ENCODE results near the gene KRTAP10-3.

KRTAP10-3 gene

GRCh38 chr21:44569861-44570517 is 11.4 kb upstream of the KRTAP10-3 start:
- TF ChIP-seq POLR2AphosphoS5 (IDR thresholded peaks at IDR 0.05; ENCODE audit: low read depth) (no peak), GABPA (IDR thresholded peaks at IDR 0.05; ENCODE audit: low read depth) (no peak), SPI1 (IDR thresholded peaks at IDR 0.05; ENCODE audit: borderline replicate concordance, low read depth) (no peak), CTCF (IDR thresholded peaks at IDR 0.05; ENCODE audit: insufficient read depth, low read length) (no peak)
- TF ChIP-seq, protein P1, sequence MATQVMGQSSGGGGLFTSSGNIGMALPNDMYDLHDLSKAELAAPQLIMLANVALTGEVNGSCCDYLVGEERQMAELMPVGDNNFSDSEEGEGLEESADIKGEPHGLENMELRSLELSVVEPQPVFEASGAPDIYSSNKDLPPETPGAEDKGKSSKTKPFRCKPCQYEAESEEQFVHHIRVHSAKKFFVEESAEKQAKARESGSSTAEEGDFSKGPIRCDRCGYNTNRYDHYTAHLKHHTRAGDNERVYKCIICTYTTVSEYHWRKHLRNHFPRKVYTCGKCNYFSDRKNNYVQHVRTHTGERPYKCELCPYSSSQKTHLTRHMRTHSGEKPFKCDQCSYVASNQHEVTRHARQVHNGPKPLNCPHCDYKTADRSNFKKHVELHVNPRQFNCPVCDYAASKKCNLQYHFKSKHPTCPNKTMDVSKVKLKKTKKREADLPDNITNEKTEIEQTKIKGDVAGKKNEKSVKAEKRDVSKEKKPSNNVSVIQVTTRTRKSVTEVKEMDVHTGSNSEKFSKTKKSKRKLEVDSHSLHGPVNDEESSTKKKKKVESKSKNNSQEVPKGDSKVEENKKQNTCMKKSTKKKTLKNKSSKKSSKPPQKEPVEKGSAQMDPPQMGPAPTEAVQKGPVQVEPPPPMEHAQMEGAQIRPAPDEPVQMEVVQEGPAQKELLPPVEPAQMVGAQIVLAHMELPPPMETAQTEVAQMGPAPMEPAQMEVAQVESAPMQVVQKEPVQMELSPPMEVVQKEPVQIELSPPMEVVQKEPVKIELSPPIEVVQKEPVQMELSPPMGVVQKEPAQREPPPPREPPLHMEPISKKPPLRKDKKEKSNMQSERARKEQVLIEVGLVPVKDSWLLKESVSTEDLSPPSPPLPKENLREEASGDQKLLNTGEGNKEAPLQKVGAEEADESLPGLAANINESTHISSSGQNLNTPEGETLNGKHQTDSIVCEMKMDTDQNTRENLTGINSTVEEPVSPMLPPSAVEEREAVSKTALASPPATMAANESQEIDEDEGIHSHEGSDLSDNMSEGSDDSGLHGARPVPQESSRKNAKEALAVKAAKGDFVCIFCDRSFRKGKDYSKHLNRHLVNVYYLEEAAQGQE (IDR thresholded peaks at IDR 0.05; ENCODE audit: insufficient replicate concordance, low read depth) = no peak
- Histone ChIP-seq H3K4me3 (replicated peaks; ENCODE audit: insufficient read depth, low read length) (no peak overlapping the region), H3K27ac (replicated peaks) (no peak overlapping the region), H3K27me3 (ENCODE audit: insufficient read depth, poor library complexity, severe bottlenecking) (no peaks in the 10 kb centered on the region)
- DNase-seq (ENCODE audit: low read depth in 1 of 2, low spot score in 1 of 2) = no peak

DNA sequence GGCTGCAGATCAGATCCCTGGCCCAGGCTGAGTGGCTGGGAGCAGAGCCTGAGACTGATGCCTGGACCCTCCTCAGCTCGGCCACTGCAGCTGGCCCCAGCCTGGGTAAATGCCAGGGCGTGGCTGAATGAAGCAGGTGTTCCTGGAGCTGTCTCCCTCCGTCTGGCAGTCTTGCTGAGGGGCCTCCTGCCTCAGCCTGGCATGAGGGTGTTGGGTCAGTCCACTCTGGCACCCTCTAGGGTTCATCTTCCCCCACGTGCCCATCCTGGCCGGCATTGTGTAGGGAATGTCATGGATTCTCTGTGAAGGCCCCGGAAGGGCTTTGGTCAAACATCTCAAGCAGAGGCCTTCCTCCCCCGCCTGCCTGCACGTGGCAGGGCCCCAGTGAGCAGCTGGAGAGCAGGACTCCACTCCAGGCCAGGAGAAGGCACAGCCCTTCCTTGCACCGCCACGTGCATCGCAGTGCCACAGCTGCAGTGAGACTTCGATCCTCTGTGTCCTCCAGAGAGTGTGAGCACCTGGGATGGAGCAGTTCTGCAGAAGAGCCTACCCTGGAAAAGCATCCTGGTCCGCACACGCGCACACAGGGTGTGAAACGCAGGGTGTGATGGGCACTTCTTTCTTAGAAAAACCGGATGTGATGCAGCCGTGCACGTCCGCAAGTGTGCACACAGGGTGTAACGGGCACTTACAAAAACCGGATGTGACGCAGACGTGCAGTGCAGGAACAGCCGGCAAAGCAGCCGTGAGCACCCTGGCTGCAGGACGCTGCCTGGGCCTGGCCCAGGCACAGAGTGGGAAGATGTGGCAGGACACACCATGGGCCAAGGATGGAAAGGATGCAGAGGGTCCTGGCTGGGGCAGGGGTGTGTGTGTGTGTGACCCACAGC is 10.3 kb upstream of the KRTAP10-3 start:
- TF ChIP-seq CTCF (IDR thresholded peaks at IDR 0.05; ENCODE audit: insufficient read depth, low read length) = no peak
- no peak for TF ChIP-seq GABPA (IDR thresholded peaks at IDR 0.05; ENCODE audit: low read depth)
- TF ChIP-seq SPI1 (IDR thresholded peaks at IDR 0.05; ENCODE audit: borderline replicate concordance, low read depth) = no peak
- TF ChIP-seq, protein P1 (IDR thresholded peaks at IDR 0.05; ENCODE audit: insufficient replicate concordance, low read depth) = no peak
- no peak for TF ChIP-seq POLR2AphosphoS5 (IDR thresholded peaks at IDR 0.05; ENCODE audit: low read depth)
- no peak for DNase-seq (ENCODE audit: low read depth in 1 of 2, low spot score in 1 of 2)

GRCh38 chr21:44568261-44568660 is 9.7 kb upstream of the KRTAP10-3 start:
- no peaks in the 10 kb centered on the region for H3K27me3 ChIP-seq (ENCODE audit: insufficient read depth, poor library complexity, severe bottlenecking)
- H3K27ac ChIP-seq (replicated peaks) = no peak overlapping the region

More for the DNA sequence above, 10.3 kb upstream of the KRTAP10-3 start:
- no peak overlapping the region for H3K27ac ChIP-seq (replicated peaks)
- H3K4me3 ChIP-seq (replicated peaks; ENCODE audit: insufficient read depth, low read length) = no peak overlapping the region
- H3K27me3 ChIP-seq (ENCODE audit: insufficient read depth, poor library complexity, severe bottlenecking) = no peaks in the 10 kb centered on the region

More at GRCh38 chr21:44568261-44568660, 9.7 kb upstream of the KRTAP10-3 start:
- DNase-seq (ENCODE audit: low read depth in 1 of 2, low spot score in 1 of 2) = no peak
- TF ChIP-seq, protein P1 (IDR thresholded peaks at IDR 0.05; ENCODE audit: insufficient replicate concordance, low read depth) = no peak
- TF ChIP-seq GABPA (IDR thresholded peaks at IDR 0.05; ENCODE audit: low read depth) (no peak), SPI1 (IDR thresholded peaks at IDR 0.05; ENCODE audit: borderline replicate concordance, low read depth) (no peak), CTCF (IDR thresholded peaks at IDR 0.05; ENCODE audit: insufficient read depth, low read length) (no peak), POLR2AphosphoS5 (IDR thresholded peaks at IDR 0.05; ENCODE audit: low read depth) (no peak)
- H3K4me3 ChIP-seq (replicated peaks; ENCODE audit: insufficient read depth, low read length) = no peak overlapping the region

Measured in HL-60 (cell line).